AG09309 (cell line): Measurements from ENCODE around the gene HTT.
A peak's percentile ranks its signal among the peaks of the same experiment; 100 is the strongest.

Experiments used
- DNase-seq: peaks from one replicate; pipeline ENCODE4 v3.0.0-alpha.2; 2010; ENCODE audit warnings: low read depth
- H3K4me3 ChIP-seq: 2 replicates; pipeline ENCODE4 v1.5.1; 2011; ENCODE audit warnings: mild to moderate bottlenecking, low read depth, low read length, moderate library complexity; ENCODE audit not compliant: control insufficient read depth
- TF ChIP-seq, protein P1 (sequence below): IDR thresholded peaks from 2 replicates; pipeline ENCODE4 v1.5.1; 2011; ENCODE audit warnings: mild to moderate bottlenecking, low read depth, low read length, inconsistent platforms; ENCODE audit not compliant: insufficient read depth, control insufficient read depth; ENCODE audit errors: missing control alignments

Gene HTT

GRCh38 chr4:3254302-3255131, 180.0 kb downstream of the HTT start:
- no peak overlapping the region for H3K4me3 ChIP-seq
- TF ChIP-seq, protein P1, sequence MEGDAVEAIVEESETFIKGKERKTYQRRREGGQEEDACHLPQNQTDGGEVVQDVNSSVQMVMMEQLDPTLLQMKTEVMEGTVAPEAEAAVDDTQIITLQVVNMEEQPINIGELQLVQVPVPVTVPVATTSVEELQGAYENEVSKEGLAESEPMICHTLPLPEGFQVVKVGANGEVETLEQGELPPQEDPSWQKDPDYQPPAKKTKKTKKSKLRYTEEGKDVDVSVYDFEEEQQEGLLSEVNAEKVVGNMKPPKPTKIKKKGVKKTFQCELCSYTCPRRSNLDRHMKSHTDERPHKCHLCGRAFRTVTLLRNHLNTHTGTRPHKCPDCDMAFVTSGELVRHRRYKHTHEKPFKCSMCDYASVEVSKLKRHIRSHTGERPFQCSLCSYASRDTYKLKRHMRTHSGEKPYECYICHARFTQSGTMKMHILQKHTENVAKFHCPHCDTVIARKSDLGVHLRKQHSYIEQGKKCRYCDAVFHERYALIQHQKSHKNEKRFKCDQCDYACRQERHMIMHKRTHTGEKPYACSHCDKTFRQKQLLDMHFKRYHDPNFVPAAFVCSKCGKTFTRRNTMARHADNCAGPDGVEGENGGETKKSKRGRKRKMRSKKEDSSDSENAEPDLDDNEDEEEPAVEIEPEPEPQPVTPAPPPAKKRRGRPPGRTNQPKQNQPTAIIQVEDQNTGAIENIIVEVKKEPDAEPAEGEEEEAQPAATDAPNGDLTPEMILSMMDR, result no peak
- no peak for DNase-seq

GRCh38 chr4:3255611-3256186, 181.2 kb downstream of the HTT start:
- DNase-seq, result no peak
- TF ChIP-seq, protein P1, result no peak
- H3K4me3 ChIP-seq, result no peak overlapping the region

DNA sequence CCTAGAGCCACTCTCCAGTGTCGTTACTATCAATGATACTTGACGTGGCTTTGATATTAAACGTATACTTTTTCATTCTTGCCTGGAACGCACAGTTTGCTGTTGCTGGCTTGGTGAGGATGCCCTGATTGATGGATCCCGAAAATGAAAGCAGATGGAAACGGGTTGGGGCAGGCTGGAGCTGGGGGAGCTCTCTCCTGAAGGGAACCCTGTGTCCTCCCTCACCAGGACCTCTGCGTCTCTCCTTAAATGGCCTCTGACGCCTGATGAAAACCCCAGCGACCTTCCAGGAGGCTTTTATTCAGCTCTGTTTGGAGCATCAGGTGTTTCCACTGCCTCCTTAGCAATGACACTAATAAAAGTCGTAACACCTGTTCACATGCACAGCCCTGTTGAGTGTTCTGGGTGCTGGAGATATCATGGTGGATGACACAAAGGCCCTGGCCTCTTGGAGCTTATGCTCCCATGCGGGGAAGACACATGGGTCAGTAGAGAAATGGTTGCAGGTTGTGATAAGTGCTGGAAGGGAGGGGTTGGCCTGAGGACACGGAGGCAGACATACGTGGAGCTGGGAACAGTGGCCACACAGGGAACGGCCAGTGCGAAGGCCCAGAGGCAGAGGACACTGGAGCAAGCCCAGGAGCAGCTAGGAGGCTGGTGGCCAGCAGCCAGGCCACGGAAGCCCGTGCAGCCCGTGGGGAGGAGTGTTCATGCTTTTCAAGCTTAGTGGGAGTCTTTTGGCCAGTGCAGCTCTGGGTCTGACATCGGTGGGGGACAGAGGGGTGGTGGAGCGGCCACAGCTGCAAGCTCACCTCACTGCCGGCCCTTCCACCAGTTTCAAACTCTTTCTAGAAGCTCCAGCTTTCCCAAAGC, 182.0 kb downstream of the HTT start:
- no peak for DNase-seq
- TF ChIP-seq, protein P1, result no peak

GRCh38 chr4:3257103-3257555, 182.6 kb downstream of the HTT start:
- TF ChIP-seq, protein P1, result no peak
- no peak for DNase-seq
- no peak overlapping the region for H3K4me3 ChIP-seq

More for the DNA sequence above, 182.0 kb downstream of the HTT start:
- no peak overlapping the region for H3K4me3 ChIP-seq

GRCh38 chr4:3257556-3258482, 183.3 kb downstream of the HTT start:
- TF ChIP-seq, protein P1, result no peak
- H3K4me3 ChIP-seq, result no peak overlapping the region
- DNase-seq, result peak; percentile 16
